HUES64 (cell line): Measurements from ENCODE around the gene POTEG.
"Not testable (repeated sequence)": the region's sequence is repeated elsewhere in the genome, so short reads cannot be mapped to it uniquely, and the experiment has no call there.

Experiments used
- H3K27ac ChIP-seq: 2 replicates; pipeline ENCODE4 v1.7.0; 2013; ENCODE audit warnings: low read depth, low read length, inconsistent platforms
- H3K27me3 ChIP-seq: 2 replicates; pipeline ENCODE4 v1.6.1; 2013; ENCODE audit warnings: mild to moderate bottlenecking, low read length; ENCODE audit not compliant: insufficient read depth
- H3K36me3 ChIP-seq: 2 replicates; pipeline ENCODE4 v1.6.1; 2013; ENCODE audit warnings: mild to moderate bottlenecking, low read length; ENCODE audit not compliant: insufficient read depth
- H3K4me1 ChIP-seq: 2 replicates; pipeline ENCODE4 v1.6.1; 2013; ENCODE audit warnings: mild to moderate bottlenecking, low read length, moderate library complexity; ENCODE audit not compliant: insufficient read depth
- H3K4me3 ChIP-seq: 2 replicates; pipeline ENCODE4 v1.5.1; 2013; ENCODE audit warnings: mild to moderate bottlenecking, low read length, moderate library complexity
- H3K9ac ChIP-seq: 2 replicates; pipeline ENCODE4 v1.6.1; 2013; ENCODE audit warnings: mild to moderate bottlenecking, low read depth, low read length
- H3K9me3 ChIP-seq: 2 replicates; pipeline ENCODE4 v1.6.1; 2013; ENCODE audit warnings: low read depth, low read length; ENCODE audit not compliant: insufficient read depth
- WGBS: fragments of 150-250, 120-280 bp; methylation state at CpG from one replicate; pipeline ENCODE4 v1.1.7; 2013; ENCODE audit warnings: missing lambda C conversion rate; 5-methylcytosine and 5-hydroxymethylcytosine counted together

POTEG gene

GRCh38 chr14:19372813-19373500, 61.2 kb downstream of the POTEG start:
- not testable (repeated sequence) for H3K27ac ChIP-seq, H3K4me1 ChIP-seq, H3K4me3 ChIP-seq, H3K36me3 ChIP-seq, H3K27me3 ChIP-seq, H3K9ac ChIP-seq
- H3K9me3 ChIP-seq = peaks cover 23% of the 10 kb centered on the region
- WGBS = 88% methylated on average over 49 of the region's 49 CpGs

- H3K27ac ChIP-seq, H3K4me1 ChIP-seq, H3K27me3 ChIP-seq, H3K4me3 ChIP-seq, H3K9ac ChIP-seq, H3K36me3 ChIP-seq: not testable (repeated sequence)
- WGBS = 92% methylated on average over 8 of the region's 16 CpGs
- H3K9me3 ChIP-seq = peaks cover 24% of the 10 kb centered on the region
These were observed 62.4 kb downstream of the POTEG start for GRCh38 chr14:19371767-19372166.

GRCh38 chr14:19362803-19363202, 71.3 kb downstream of the POTEG start:
- WGBS = 95% methylated on average over 3 of the region's 16 CpGs
- not testable (repeated sequence) for H3K4me3 ChIP-seq, H3K9me3 ChIP-seq, H3K27ac ChIP-seq, H3K4me1 ChIP-seq, H3K27me3 ChIP-seq, H3K9ac ChIP-seq, H3K36me3 ChIP-seq

GRCh38 chr14:19362323-19362722, 71.8 kb downstream of the POTEG start:
- not testable (repeated sequence) for H3K4me3 ChIP-seq, H3K36me3 ChIP-seq, H3K9me3 ChIP-seq, H3K9ac ChIP-seq, H3K27ac ChIP-seq, H3K4me1 ChIP-seq, H3K27me3 ChIP-seq
- 91% methylated on average over 7 of the region's 18 CpGs for WGBS

- H3K4me3 ChIP-seq, H3K4me1 ChIP-seq, H3K9me3 ChIP-seq, H3K27me3 ChIP-seq, H3K27ac ChIP-seq, H3K9ac ChIP-seq, H3K36me3 ChIP-seq: not testable (repeated sequence)
- 93% methylated on average over 7 of the region's 38 CpGs for WGBS
These were observed 72.4 kb downstream of the POTEG start for GRCh38 chr14:19361636-19362253.

GRCh38 chr14:19360937-19361635, 73.1 kb downstream of the POTEG start:
- H3K9me3 ChIP-seq, H3K27ac ChIP-seq, H3K9ac ChIP-seq, H3K4me1 ChIP-seq, H3K27me3 ChIP-seq, H3K4me3 ChIP-seq, H3K36me3 ChIP-seq: not testable (repeated sequence)
- WGBS = 86% methylated on average over 6 of the region's 34 CpGs
